Common myeloid progenitor, CD34-positive (primary cell): ENCODE data around the gene TLNRD1.

Experiments used
- CTCF ChIA-PET: fragments of 350-600 bp; sonication (Branson Sonifier 250); formaldehyde crosslinking; loops from one replicate; lab custom pipeline; 2021; ENCODE audit warnings: antibody characterized with exemption; lab: Charles Lee
- POLR2A ChIA-PET: fragments of 350-600 bp; sonication (Branson Sonifier 250); formaldehyde crosslinking; loops from one replicate; lab custom pipeline; 2021; ENCODE audit warnings: antibody characterized with exemption; lab: Charles Lee
- DNase-seq, 3 donors: peaks; one replicate each; pipeline versions ENCODE4 v3.0.0 to v3.0.0-alpha.2; 2013
- H3K27ac ChIP-seq, 2 experiments: 1 replicate in 1 of 2; 2 replicates in 1 of 2; pipeline ENCODE4 v1.7.0; 2013; ENCODE audit warnings: inconsistent platforms in 2 of 2, low read length in 2 of 2, mild to moderate bottlenecking in 2 of 2, low read depth in 1 of 2, moderate library complexity in 1 of 2; ENCODE audit not compliant: severe bottlenecking in 2 of 2, insufficient read depth in 1 of 2, poor library complexity in 1 of 2
- H3K27me3 ChIP-seq, 5 experiments: replicated peaks in 2 of 5; 1 replicate in 3 of 5; 2 replicates in 2 of 5; pipeline versions ENCODE4 v1.6.1 to v1.7.0; 2013; ENCODE audit warnings: low read length in 4 of 5, mild to moderate bottlenecking in 2 of 5, moderate library complexity in 2 of 5, inconsistent platforms in 1 of 5; ENCODE audit not compliant: insufficient read depth in 5 of 5, control insufficient read depth in 4 of 5
- H3K36me3 ChIP-seq, 4 experiments: 1 replicate in 2 of 4; 2 replicates in 2 of 4; pipeline versions ENCODE4 v1.6.1 to v1.7.0; 2013; ENCODE audit warnings: low read length in 3 of 4, control low read depth in 1 of 4, mild to moderate bottlenecking in 1 of 4; ENCODE audit not compliant: control insufficient read depth in 4 of 4, insufficient read depth in 4 of 4
- H3K4me1 ChIP-seq, 4 experiments: 1 replicate in 3 of 4; 2 replicates in 1 of 4; pipeline versions ENCODE4 v1.6.1 to v1.7.1; 2013; ENCODE audit warnings: low read length in 3 of 4, mild to moderate bottlenecking in 3 of 4, control low read depth in 1 of 4, inconsistent platforms in 1 of 4, moderate library complexity in 1 of 4; ENCODE audit not compliant: control insufficient read depth in 4 of 4, insufficient read depth in 4 of 4; ENCODE audit errors: control extremely low read depth in 1 of 4
- H3K4me3 ChIP-seq, 7 experiments: 1 replicate in 4 of 7; 2 replicates in 3 of 7; pipeline versions ENCODE4 v1.5.1 to v1.7.0; 2013; ENCODE audit warnings: mild to moderate bottlenecking in 7 of 7, low read length in 6 of 7, moderate library complexity in 6 of 7, inconsistent platforms in 2 of 7, low read depth in 2 of 7, control low read depth in 1 of 7; ENCODE audit not compliant: insufficient read depth in 4 of 7, control insufficient read depth in 1 of 7; ENCODE audit errors: extremely low read depth in 1 of 7
- H3K9me3 ChIP-seq, 5 experiments: 1 replicate in 4 of 5; 2 replicates in 1 of 5; pipeline versions ENCODE4 v1.6.1 to v1.7.1; 2013; ENCODE audit warnings: low read length in 4 of 5, mild to moderate bottlenecking in 2 of 5, inconsistent platforms in 1 of 5, low read depth in 1 of 5, moderate library complexity in 1 of 5; ENCODE audit not compliant: control insufficient read depth in 4 of 5, insufficient read depth in 2 of 5; ENCODE audit errors: control extremely low read depth in 1 of 5
- WGBS: methylation state at CpG from one replicate; pipeline ENCODE4 v1.1.5; 2013; ENCODE audit not compliant: insufficient coverage; 5-methylcytosine and 5-hydroxymethylcytosine counted together

Gene TLNRD1

GRCh38 chr15:81050805-81051204, 50.1 kb downstream of the TLNRD1 start:
- 93% methylated on average over 1 of the region's 4 CpGs for WGBS
- peaks cover 0 to 4% (median 2%) of the 10 kb centered on the region in 5 experiments for H3K9me3 ChIP-seq
- CTCF ChIA-PET, result interaction anchor here (1.2 to 1.4 kb wide), 2 partner anchors 16 to 215 kb away, joined by 3 read pairs; no protein-coding TSS in a partner anchor
- H3K4me1 ChIP-seq, result peaks cover 0 to 7% (median 5%) of the 10 kb centered on the region in 4 experiments
- H3K27ac ChIP-seq, result no peak overlapping the region
- POLR2A ChIA-PET, result no interaction called here
- DNase-seq, result no peak
- H3K4me3 ChIP-seq, result no peak overlapping the region
- no peaks in the 10 kb centered on the region for H3K36me3 ChIP-seq
- no peaks in the 10 kb centered on the region for H3K27me3 ChIP-seq

GRCh38 chr15:81052046-81052445, 51.3 kb downstream of the TLNRD1 start:
- ChIA-PET CTCF (interaction anchor here (1.4 kb wide), 1 partner anchor 214 kb away, joined by 3 read pairs; no protein-coding TSS in a partner anchor), POLR2A (no interaction called here)
- peak; percentile 57 to 92 (median 85) for DNase-seq

GRCh38 chr15:81053621-81054020, 52.9 kb downstream of the TLNRD1 start:
- Histone ChIP-seq H3K4me3 (no peak overlapping the region), H3K4me1 (peaks cover 4 to 21% (median 11%) of the 10 kb centered on the region in 4 experiments), H3K27me3 (no peaks in the 10 kb centered on the region), H3K36me3 (no peaks in the 10 kb centered on the region), H3K27ac (no peak overlapping the region), H3K9me3 (no peaks in the 10 kb centered on the region)
- DNase-seq, result no peak
- POLR2A ChIA-PET, result no interaction called here
- CTCF ChIA-PET, result no interaction called here

More at GRCh38 chr15:81052046-81052445, 51.3 kb downstream of the TLNRD1 start:
- WGBS, result 80% methylated on average over 1 of the region's 2 CpGs
- H3K4me1 ChIP-seq, result peaks cover 4 to 19% (median 11%) of the 10 kb centered on the region in 4 experiments
- no peak overlapping the region for H3K27ac ChIP-seq
- no peaks in the 10 kb centered on the region for H3K27me3 ChIP-seq
- no peaks in the 10 kb centered on the region for H3K36me3 ChIP-seq
- no peak overlapping the region for H3K4me3 ChIP-seq
- H3K9me3 ChIP-seq, result no peaks in the 10 kb centered on the region

GRCh38 chr15:81054236-81054635, 53.5 kb downstream of the TLNRD1 start:
- no peak for DNase-seq
- H3K36me3 ChIP-seq, result no peaks in the 10 kb centered on the region
- H3K9me3 ChIP-seq, result no peaks in the 10 kb centered on the region
- no peak overlapping the region for H3K27ac ChIP-seq
- H3K4me3 ChIP-seq, result no peak overlapping the region
- POLR2A ChIA-PET, result no interaction called here
- WGBS, result no CpG with 5 or more reads among the region's 2 CpGs
- peaks cover 4 to 21% (median 11%) of the 10 kb centered on the region in 4 experiments for H3K4me1 ChIP-seq
- H3K27me3 ChIP-seq, result no peaks in the 10 kb centered on the region
- CTCF ChIA-PET, result no interaction called here
